Adipocyte (in vitro differentiated cells): ENCODE measurements around the gene SLC35D2.
A peak's percentile ranks its signal among the peaks of the same experiment; 100 is the strongest.
"Not testable (repeated sequence)": the region's sequence is repeated elsewhere in the genome, so short reads cannot be mapped to it uniquely, and the experiment has no call there.

Experiments used
- DNase-seq: peaks from one replicate; pipeline ENCODE4 v3.0.0-alpha.2; 2015; ENCODE audit warnings: low read depth
- H3K27me3 ChIP-seq: replicated peaks from 2 replicates; pipeline ENCODE4 v1.7.0; 2013; ENCODE audit warnings: mild to moderate bottlenecking, low read length, moderate library complexity; ENCODE audit not compliant: control insufficient read depth, insufficient read depth
- H3K36me3 ChIP-seq: 2 replicates; pipeline ENCODE4 v1.7.0; 2013; ENCODE audit warnings: low read length, mild to moderate bottlenecking, moderate library complexity; ENCODE audit not compliant: control insufficient read depth, insufficient read depth, severe bottlenecking
- H3K4me1 ChIP-seq: 2 replicates; pipeline ENCODE4 v1.7.0; 2013; ENCODE audit warnings: mild to moderate bottlenecking, low read length, moderate library complexity; ENCODE audit not compliant: control insufficient read depth, insufficient read depth
- H3K4me3 ChIP-seq: 2 replicates; pipeline ENCODE4 v1.7.0; 2013; ENCODE audit warnings: mild to moderate bottlenecking, low read length, moderate library complexity
- H3K9ac ChIP-seq: 2 replicates; pipeline ENCODE4 v1.7.0; 2013; ENCODE audit warnings: mild to moderate bottlenecking, low read length, moderate library complexity
- H3K9me3 ChIP-seq: 2 replicates; pipeline ENCODE4 v1.7.0; 2013; ENCODE audit warnings: mild to moderate bottlenecking, low read length, moderate library complexity; ENCODE audit not compliant: control insufficient read depth

The SLC35D2 gene

GRCh38 chr9:96322736-96323135, 60.8 kb downstream of the SLC35D2 start:
- not testable (repeated sequence) for DNase-seq, H3K4me3 ChIP-seq, H3K36me3 ChIP-seq, H3K4me1 ChIP-seq, H3K9me3 ChIP-seq, H3K9ac ChIP-seq, H3K27me3 ChIP-seq

- H3K27me3 ChIP-seq, H3K36me3 ChIP-seq, H3K4me3 ChIP-seq, H3K4me1 ChIP-seq, H3K9ac ChIP-seq, DNase-seq, H3K9me3 ChIP-seq: not testable (repeated sequence)
Measured at GRCh38 chr9:96322210-96322609, 61.3 kb downstream of the SLC35D2 start.

- no peak for DNase-seq
- H3K4me1 ChIP-seq = peaks cover 4% of the 10 kb centered on the region
- no peak overlapping the region for H3K9ac ChIP-seq
- no peak overlapping the region for H3K4me3 ChIP-seq
- no peaks in the 10 kb centered on the region for H3K9me3 ChIP-seq
- no peaks in the 10 kb centered on the region for H3K27me3 ChIP-seq
- no peaks in the 10 kb centered on the region for H3K36me3 ChIP-seq
Measured at GRCh38 chr9:96321515-96321914, 62.0 kb downstream of the SLC35D2 start.

GRCh38 chr9:96320749-96321280, 62.7 kb downstream of the SLC35D2 start:
- Histone ChIP-seq H3K4me3 (no peak overlapping the region), H3K9me3 (no peaks in the 10 kb centered on the region), H3K27me3 (no peaks in the 10 kb centered on the region), H3K4me1 (peaks cover 4% of the 10 kb centered on the region), H3K9ac (no peak overlapping the region), H3K36me3 (no peaks in the 10 kb centered on the region)
- DNase-seq = no peak

- H3K27me3 ChIP-seq = no peaks in the 10 kb centered on the region
- no peak for DNase-seq
- no peak overlapping the region for H3K9ac ChIP-seq
- H3K9me3 ChIP-seq = no peaks in the 10 kb centered on the region
- no peaks in the 10 kb centered on the region for H3K36me3 ChIP-seq
- H3K4me1 ChIP-seq = peaks cover 4% of the 10 kb centered on the region
- no peak overlapping the region for H3K4me3 ChIP-seq
Measured at GRCh38 chr9:96318921-96319565, 64.5 kb downstream of the SLC35D2 start.

GRCh38 chr9:96317335-96317980, 66.1 kb downstream of the SLC35D2 start:
- peak; percentile 80 for DNase-seq
- peaks cover 4% of the 10 kb centered on the region for H3K4me1 ChIP-seq
- no peak overlapping the region for H3K9ac ChIP-seq
- H3K9me3 ChIP-seq = peaks cover 9% of the 10 kb centered on the region
- H3K4me3 ChIP-seq = no peak overlapping the region
- H3K27me3 ChIP-seq = no peaks in the 10 kb centered on the region
- H3K36me3 ChIP-seq = no peaks in the 10 kb centered on the region

GRCh38 chr9:96309850-96310249, 73.7 kb downstream of the SLC35D2 start:
- DNase-seq = no peak
- no peaks in the 10 kb centered on the region for H3K4me1 ChIP-seq
- no peaks in the 10 kb centered on the region for H3K36me3 ChIP-seq
- H3K9ac ChIP-seq = no peak overlapping the region
- peaks cover 9% of the 10 kb centered on the region for H3K9me3 ChIP-seq
- no peak overlapping the region for H3K4me3 ChIP-seq
- no peaks in the 10 kb centered on the region for H3K27me3 ChIP-seq

- H3K4me1 ChIP-seq, H3K4me3 ChIP-seq, DNase-seq, H3K27me3 ChIP-seq, H3K9ac ChIP-seq, H3K36me3 ChIP-seq, H3K9me3 ChIP-seq: not testable (repeated sequence)
Measured at GRCh38 chr9:96306958-96307357, 76.6 kb downstream of the SLC35D2 start.

- peak; percentile 36 for DNase-seq
- H3K4me1 ChIP-seq = no peaks in the 10 kb centered on the region
- no peaks in the 10 kb centered on the region for H3K27me3 ChIP-seq
- no peak overlapping the region for H3K9ac ChIP-seq
- H3K9me3 ChIP-seq = peaks cover 6% of the 10 kb centered on the region
- H3K36me3 ChIP-seq = no peaks in the 10 kb centered on the region
- no peak overlapping the region for H3K4me3 ChIP-seq
Measured at GRCh38 chr9:96305171-96305570, 78.3 kb downstream of the SLC35D2 start.

DNA sequence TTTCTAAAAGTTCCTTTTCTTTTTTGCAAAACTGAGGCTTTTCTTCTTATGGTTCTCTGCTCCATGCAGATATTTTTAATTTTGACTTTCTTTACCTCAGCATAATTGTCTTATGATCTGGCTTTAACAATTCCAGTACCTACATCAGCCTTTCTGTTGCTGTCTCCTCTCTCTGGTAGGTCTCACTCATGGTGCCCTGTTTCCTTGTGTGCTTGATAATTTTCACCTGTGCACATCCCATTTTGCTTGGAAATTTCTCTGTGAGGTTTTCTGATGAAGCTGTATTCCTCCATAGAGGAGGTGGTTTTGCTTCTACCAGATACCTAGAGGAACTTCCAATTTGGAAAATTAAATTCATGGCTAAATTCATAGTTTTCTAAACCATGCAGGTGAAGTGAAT, 79.3 kb downstream of the SLC35D2 start:
- Histone ChIP-seq H3K4me1 (no peaks in the 10 kb centered on the region), H3K4me3 (no peak overlapping the region), H3K9me3 (peaks cover 6% of the 10 kb centered on the region), H3K9ac (no peak overlapping the region), H3K36me3 (no peaks in the 10 kb centered on the region), H3K27me3 (no peaks in the 10 kb centered on the region)
- DNase-seq = no peak

DNA sequence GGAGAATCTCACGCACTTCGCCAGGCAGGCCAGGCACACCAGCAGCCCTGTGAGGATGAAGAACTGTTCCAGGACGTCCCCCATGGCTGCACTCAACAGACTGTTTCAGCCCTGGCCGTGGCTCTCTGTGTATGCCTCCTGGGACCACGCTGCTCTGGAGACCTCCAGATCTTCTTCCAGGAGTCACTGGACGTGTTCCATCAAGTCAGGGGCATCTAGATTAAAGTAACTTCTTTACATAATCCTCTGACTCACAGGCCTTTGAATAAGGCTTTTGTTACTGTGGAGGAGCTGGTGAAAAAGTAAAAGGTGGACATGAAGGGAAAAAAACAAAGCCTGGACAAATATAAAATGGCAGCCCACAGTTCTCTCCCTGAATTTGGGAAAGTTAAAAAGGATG, 81.5 kb downstream of the SLC35D2 start, which contains the start of gene HSD17B3:
Gene HSD17B3 (minus strand): TSS at position 156 of the 400 bp plus-strand sequence. CDS start 72 bp downstream, at position 84.
- Histone ChIP-seq H3K4me1 (no peaks in the 10 kb centered on the region), H3K9ac (no peak within 1 kb of the TSS), H3K27me3 (no peaks in the 10 kb centered on the region), H3K4me3 (no peak within 1 kb of the TSS), H3K9me3 (peaks cover 6% of the 10 kb centered on the region), H3K36me3 (no peaks in the 10 kb centered on the region)
- no peak for DNase-seq
